ENCODE measurements around the gene MNT. TPM values are rescaled to one million over a fixed set of nuclear protein-coding genes. Genes with fewer than 3 reads are reported as not detected.

Gene MNT
- total and polyA plus RNA-seq, 4 donors = 1.7 to 5.0 (median 2.6) TPM

- H3K9me3 ChIP-seq (ENCODE audit: control insufficient read depth in 4 of 4, low read length in 3 of 4) = no peaks in the 10 kb centered on the region
- TF ChIP-seq EGR1 (IDR thresholded peaks at IDR 0.05; ENCODE audit: low read depth in 2 of 2) = no peak
- TF ChIP-seq HNF4G (IDR thresholded peaks at IDR 0.05) = no peak
- no peak for TF ChIP-seq TAF1 (conservative IDR thresholded peaks at IDR 0.05)
- TF ChIP-seq CTCF (IDR thresholded peaks at IDR 0.05; ENCODE audit: low read depth, low read length, missing input control) = no peak
- TF ChIP-seq GABPA (IDR thresholded peaks at IDR 0.05 in 1 of 2, conservative IDR thresholded peaks at IDR 0.05 in 1 of 2) = no peak
- no peak for TF ChIP-seq FOXA2 (IDR thresholded peaks at IDR 0.05)
- TF ChIP-seq FOXA1 (IDR thresholded peaks at IDR 0.05) = no peak
- no peak for TF ChIP-seq ATF3 (IDR thresholded peaks at IDR 0.05)
- TF ChIP-seq REST (IDR thresholded peaks at IDR 0.05) = no peak
- TF ChIP-seq YY1 (IDR thresholded peaks at IDR 0.05) = no peak
- peaks cover under 1 to 30% (median 4%) of the 10 kb centered on the region in 4 donors for H3K36me3 ChIP-seq (ENCODE audit: control insufficient read depth in 4 of 4, insufficient read depth in 3 of 4, low read depth in 1 of 4, low read length in 3 of 4)
- H3K27ac ChIP-seq (ENCODE audit: low read depth in 1 of 2, low read length in 2 of 2) = no peak overlapping the region
- H3K9ac ChIP-seq (ENCODE audit: low read depth in 1 of 2, low read length in 2 of 2) = no peak overlapping the region
- 97% methylated on average over 14 of the region's 14 CpGs for WGBS
- H3K27me3 ChIP-seq (ENCODE audit: control insufficient read depth in 4 of 4, insufficient read depth in 4 of 4, low read length in 3 of 4) = no peaks in the 10 kb centered on the region
- H3K4me3 ChIP-seq (ENCODE audit: low read depth in 1 of 3, low read length in 3 of 3) = no peak overlapping the region
- no peak for DNase-seq (ENCODE audit: low spot score)
- no peaks in the 10 kb centered on the region for H3K4me1 ChIP-seq (ENCODE audit: control insufficient read depth in 4 of 4, insufficient read depth in 4 of 4, low read length in 3 of 4)
These were observed 38.0 kb downstream of the MNT start for GRCh38 chr17:2362881-2363280.

- Histone ChIP-seq H3K36me3 (ENCODE audit: control insufficient read depth in 4 of 4, insufficient read depth in 3 of 4, low read depth in 1 of 4, low read length in 3 of 4) (peaks cover 0 to 30% (median 4%) of the 10 kb centered on the region in 4 donors), H3K9me3 (ENCODE audit: control insufficient read depth in 4 of 4, low read length in 3 of 4) (no peaks in the 10 kb centered on the region), H3K4me1 (ENCODE audit: control insufficient read depth in 4 of 4, insufficient read depth in 4 of 4, low read length in 3 of 4) (no peaks in the 10 kb centered on the region), H3K27me3 (ENCODE audit: control insufficient read depth in 4 of 4, insufficient read depth in 4 of 4, low read length in 3 of 4) (no peaks in the 10 kb centered on the region), H3K9ac (ENCODE audit: low read depth in 1 of 2, low read length in 2 of 2) (no peak overlapping the region), H3K4me3 (ENCODE audit: low read depth in 1 of 3, low read length in 3 of 3) (no peak overlapping the region), H3K27ac (ENCODE audit: low read depth in 1 of 2, low read length in 2 of 2) (no peak overlapping the region)
- TF ChIP-seq JUND (IDR thresholded peaks at IDR 0.05) (no peak), YY1 (IDR thresholded peaks at IDR 0.05) (no peak), CTCF (IDR thresholded peaks at IDR 0.05; ENCODE audit: low read depth, low read length, missing input control) (no peak), EGR1 (IDR thresholded peaks at IDR 0.05; ENCODE audit: low read depth in 2 of 2) (no peak), HNF4G (IDR thresholded peaks at IDR 0.05) (no peak), RXRA (IDR thresholded peaks at IDR 0.05) (no peak), TAF1 (conservative IDR thresholded peaks at IDR 0.05) (no peak), RAD21 (IDR thresholded peaks at IDR 0.05) (no peak), REST (IDR thresholded peaks at IDR 0.05) (no peak), SP1 (IDR thresholded peaks at IDR 0.05) (no peak)
- WGBS = 98% methylated on average over 19 of the region's 19 CpGs
- no peak for DNase-seq (ENCODE audit: low spot score)
These were observed 38.4 kb downstream of the MNT start for GRCh38 chr17:2362416-2362815.

Measured in liver (tissue), 9 donors.